ENCODE measurements around the gene CPVL.

- TF ChIP-seq, protein P1, sequence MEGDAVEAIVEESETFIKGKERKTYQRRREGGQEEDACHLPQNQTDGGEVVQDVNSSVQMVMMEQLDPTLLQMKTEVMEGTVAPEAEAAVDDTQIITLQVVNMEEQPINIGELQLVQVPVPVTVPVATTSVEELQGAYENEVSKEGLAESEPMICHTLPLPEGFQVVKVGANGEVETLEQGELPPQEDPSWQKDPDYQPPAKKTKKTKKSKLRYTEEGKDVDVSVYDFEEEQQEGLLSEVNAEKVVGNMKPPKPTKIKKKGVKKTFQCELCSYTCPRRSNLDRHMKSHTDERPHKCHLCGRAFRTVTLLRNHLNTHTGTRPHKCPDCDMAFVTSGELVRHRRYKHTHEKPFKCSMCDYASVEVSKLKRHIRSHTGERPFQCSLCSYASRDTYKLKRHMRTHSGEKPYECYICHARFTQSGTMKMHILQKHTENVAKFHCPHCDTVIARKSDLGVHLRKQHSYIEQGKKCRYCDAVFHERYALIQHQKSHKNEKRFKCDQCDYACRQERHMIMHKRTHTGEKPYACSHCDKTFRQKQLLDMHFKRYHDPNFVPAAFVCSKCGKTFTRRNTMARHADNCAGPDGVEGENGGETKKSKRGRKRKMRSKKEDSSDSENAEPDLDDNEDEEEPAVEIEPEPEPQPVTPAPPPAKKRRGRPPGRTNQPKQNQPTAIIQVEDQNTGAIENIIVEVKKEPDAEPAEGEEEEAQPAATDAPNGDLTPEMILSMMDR (conservative IDR thresholded peaks at IDR 0.05; ENCODE audit: low read depth, low read length): no peak
- no peak for TF ChIP-seq POLR2A (IDR thresholded peaks at IDR 0.05; ENCODE audit: low read depth, low read length)
Observed at GRCh38 chr7:28998105-28998504, 148.2 kb downstream of the CPVL start.

Data from IMR-90 (cell line).